BJ (cell line): Measurements from ENCODE around the gene TNNI2. TPM values are rescaled to one million over a fixed set of nuclear protein-coding genes. Genes with fewer than 3 reads are reported as not detected.

Experiments used
- CTCF ChIA-PET: fragments of 350-600 bp; formaldehyde crosslinking; extraction: SDS; loops from one replicate; lab custom pipeline; 2021; ENCODE audit warnings: antibody characterized with exemption, inconsistent platforms; lab: Yijun Ruan, JAX
- POLR2A ChIA-PET: fragments of 300-600 bp; sonication (Branson Sonifier 250); formaldehyde crosslinking; extraction: SDS; loops from one replicate; lab custom pipeline; 2021; ENCODE audit warnings: antibody characterized with exemption; lab: Charles Lee
- DNase-seq: peaks from one replicate; pipeline ENCODE4 v3.0.0-alpha.2; 2011; ENCODE audit warnings: low read depth
- H3K27me3 ChIP-seq: 2 replicates; pipeline ENCODE4 v1.6.0; 2011; ENCODE audit warnings: low read length; ENCODE audit not compliant: control insufficient read depth, insufficient read depth
- H3K36me3 ChIP-seq: 2 replicates; pipeline ENCODE4 v1.5.1; 2011; ENCODE audit warnings: low read length; ENCODE audit not compliant: control insufficient read depth, insufficient read depth
- H3K4me3 ChIP-seq: 2 replicates; pipeline ENCODE4 v1.5.1; 2011; ENCODE audit warnings: low read depth, mild to moderate bottlenecking, control low read depth, low read length
- polyA plus RNA-seq: library from polyadenylated mRNA; depleted of rRNA; stranded (reverse); fragments of >200 nt; gene quantifications from 2 replicates; pipeline ENCODE4 v1.2.3, GENCODE V29; 2011
- TF ChIP-seq, protein P1 (sequence below): IDR thresholded peaks from 2 replicates; pipeline ENCODE4 v1.5.1; 2011; ENCODE audit warnings: low read depth, mild to moderate bottlenecking, control low read depth, inconsistent platforms, low read length, moderate library complexity; ENCODE audit not compliant: insufficient read depth

TNNI2 gene
- polyA plus RNA-seq, 1 experiment = not detected

DNA sequence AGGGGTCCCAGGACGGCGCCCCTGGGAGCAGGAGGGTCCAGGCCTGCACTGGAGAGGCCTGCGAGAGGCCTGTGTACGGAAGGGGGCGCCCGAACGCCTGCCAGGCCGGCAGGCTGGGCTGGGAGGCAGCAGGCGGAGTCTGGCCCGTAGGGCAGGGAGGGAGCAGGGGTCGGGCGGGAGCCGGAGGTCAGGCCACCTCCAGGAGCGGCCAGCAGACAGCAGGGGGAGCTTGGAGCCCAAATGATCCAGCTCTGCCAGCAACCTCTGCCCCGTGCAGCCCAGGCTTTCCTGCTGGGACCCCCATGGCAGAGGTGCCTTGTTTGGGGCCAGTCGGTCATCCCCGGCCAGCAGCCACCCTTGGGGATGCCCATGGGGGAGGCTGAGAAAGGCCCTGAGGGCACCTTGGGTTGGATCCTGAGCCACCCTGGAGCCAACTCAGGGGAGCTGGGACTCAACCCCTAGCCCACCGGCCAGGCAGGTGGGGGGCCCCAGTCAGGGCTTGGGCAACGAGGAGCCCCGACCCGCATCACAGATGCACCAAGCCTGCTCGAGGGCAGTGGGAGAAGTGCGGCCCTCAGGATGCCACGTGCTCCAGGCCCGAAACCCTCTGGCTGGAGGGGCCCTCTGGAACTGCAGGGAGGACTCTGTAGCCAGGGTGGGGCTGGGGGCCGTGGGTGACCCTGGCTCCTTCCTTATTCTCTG lies 13.6 kb upstream of the TNNI2 start:
- Histone ChIP-seq H3K36me3 (no peaks in the 10 kb centered on the region), H3K27me3 (no peaks in the 10 kb centered on the region), H3K4me3 (no peak overlapping the region)
- ChIA-PET CTCF (interaction anchor here (13.1 kb wide), 1 partner anchor 133 kb away, joined by 510 read pairs; no protein-coding TSS in a partner anchor), POLR2A (no interaction called here)
- TF ChIP-seq, protein P1, sequence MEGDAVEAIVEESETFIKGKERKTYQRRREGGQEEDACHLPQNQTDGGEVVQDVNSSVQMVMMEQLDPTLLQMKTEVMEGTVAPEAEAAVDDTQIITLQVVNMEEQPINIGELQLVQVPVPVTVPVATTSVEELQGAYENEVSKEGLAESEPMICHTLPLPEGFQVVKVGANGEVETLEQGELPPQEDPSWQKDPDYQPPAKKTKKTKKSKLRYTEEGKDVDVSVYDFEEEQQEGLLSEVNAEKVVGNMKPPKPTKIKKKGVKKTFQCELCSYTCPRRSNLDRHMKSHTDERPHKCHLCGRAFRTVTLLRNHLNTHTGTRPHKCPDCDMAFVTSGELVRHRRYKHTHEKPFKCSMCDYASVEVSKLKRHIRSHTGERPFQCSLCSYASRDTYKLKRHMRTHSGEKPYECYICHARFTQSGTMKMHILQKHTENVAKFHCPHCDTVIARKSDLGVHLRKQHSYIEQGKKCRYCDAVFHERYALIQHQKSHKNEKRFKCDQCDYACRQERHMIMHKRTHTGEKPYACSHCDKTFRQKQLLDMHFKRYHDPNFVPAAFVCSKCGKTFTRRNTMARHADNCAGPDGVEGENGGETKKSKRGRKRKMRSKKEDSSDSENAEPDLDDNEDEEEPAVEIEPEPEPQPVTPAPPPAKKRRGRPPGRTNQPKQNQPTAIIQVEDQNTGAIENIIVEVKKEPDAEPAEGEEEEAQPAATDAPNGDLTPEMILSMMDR = no peak
- DNase-seq = no peak

DNA sequence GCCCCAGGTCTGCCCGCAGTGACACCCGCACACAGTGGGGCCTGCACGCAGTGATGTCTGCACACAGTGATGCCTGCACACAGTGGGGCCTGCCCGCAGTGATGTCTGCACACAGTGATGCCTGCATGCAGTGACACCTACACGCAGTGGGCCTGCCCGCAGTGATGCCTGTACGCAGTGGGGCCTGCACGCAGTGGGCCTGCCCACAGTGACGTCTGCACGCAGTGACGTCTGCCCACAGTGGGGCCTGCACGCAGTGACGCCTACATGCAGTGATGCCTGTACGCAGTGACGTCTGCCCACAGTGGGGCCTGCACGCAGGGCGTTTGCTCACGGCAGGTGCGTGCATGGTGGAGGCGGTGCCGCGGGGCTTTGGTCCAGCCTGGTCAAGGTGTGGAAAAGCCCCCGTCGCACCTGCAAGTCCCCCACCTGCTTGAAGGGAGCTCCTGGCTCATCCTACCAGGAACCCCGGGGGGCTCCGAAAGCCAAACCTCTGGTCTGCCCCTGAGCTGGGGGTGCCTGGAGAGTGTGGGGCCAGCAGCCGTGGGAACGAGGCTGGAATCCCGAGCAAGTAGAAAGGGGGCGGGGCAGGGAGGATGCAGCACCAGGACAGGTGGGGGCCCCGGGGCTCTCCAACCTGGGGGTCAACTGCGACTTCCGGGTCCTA lies 12.9 kb upstream of the TNNI2 start:
- H3K36me3 ChIP-seq = no peaks in the 10 kb centered on the region
- no peaks in the 10 kb centered on the region for H3K27me3 ChIP-seq
- ChIA-PET CTCF (interaction anchor here (1.2 to 13.1 kb wide), 2 partner anchors 134 to 176 kb away, joined by 4 to 510 read pairs; no protein-coding TSS in a partner anchor), POLR2A (no interaction called here)
- TF ChIP-seq, protein P1 = no peak
- DNase-seq = no peak
- no peak overlapping the region for H3K4me3 ChIP-seq

DNA sequence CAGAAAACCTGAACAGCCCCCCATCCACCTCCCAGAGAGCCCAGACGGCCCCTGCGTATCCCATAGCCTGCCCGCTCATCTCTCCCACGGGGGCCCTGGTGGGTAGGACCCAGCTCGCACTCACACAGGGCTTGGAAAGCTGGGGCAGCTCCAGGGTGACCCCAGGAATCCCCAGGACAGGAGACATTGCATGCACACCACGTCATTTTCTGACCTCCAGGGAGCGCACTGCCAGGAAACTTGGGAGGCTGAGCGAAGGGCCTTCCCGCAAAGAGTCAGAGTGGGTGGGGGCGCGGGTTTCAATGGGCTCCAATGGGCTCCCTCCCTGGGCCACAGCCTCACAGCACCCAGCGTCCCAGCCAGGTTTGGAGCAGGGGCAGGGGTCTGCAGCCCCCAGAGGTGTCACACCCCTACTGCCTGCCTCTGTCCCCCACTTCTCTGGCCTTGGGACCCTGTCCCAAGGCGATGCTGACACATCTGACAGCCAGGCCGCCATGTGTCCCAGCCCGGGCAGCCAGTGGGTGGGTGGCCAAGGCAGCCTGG lies 12.2 kb upstream of the TNNI2 start:
- Histone ChIP-seq H3K36me3 (no peaks in the 10 kb centered on the region), H3K4me3 (no peak overlapping the region), H3K27me3 (0 out of 2 replicates have a peak, but pooled peaks cover 2% of the 10 kb centered on the region)
- DNase-seq = no peak
- ChIA-PET POLR2A (no interaction called here), CTCF (interaction anchor here (0.6 to 13.1 kb wide), 3 partner anchors 125 to 175 kb away, joined by 3 to 510 read pairs (median 4); no protein-coding TSS in a partner anchor)
- TF ChIP-seq, protein P1 = 0 out of 2 replicates have a peak, but pooled peaks have one; percentile 18

DNA sequence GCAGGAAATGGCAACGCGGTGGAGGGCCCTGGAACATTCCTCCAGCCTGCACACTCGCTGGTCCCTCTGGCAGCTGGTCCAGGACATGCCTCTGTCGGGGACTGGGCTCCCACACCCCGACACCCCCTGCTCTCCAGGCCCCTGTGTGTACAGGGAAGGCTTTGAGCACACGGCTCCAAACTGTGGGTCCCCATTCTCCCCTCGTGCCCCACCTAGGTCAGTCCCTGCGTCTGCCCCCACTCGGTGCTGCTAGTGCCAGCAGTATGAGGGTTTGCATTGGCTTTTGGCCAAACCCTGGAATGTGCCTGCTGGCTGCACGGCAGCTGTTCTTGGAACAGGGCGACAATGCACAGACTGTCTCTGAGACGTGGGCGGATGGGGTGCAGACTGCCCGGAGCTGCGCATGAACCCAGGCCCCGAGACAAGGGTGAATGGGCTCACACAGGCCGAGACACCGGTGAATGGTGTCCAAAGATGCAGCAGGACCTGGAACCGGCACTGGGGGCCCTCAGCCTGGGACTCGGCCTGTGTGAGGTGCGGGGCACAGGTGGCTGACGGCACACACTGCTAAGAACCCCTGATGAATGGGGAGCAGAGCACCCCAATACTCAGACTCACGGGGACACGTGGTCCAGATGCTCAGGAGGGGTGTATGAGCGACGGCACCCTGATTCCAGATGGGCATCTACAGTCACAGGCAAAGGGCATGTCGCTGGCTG lies 11.5 kb upstream of the TNNI2 start:
- no peak for DNase-seq
- H3K36me3 ChIP-seq = no peaks in the 10 kb centered on the region
- TF ChIP-seq, protein P1 = peak; percentile 6; the same call in 1 of the 2 replicates
- H3K27me3 ChIP-seq = 0 out of 2 replicates have a peak, but pooled peaks cover 2% of the 10 kb centered on the region
- POLR2A ChIA-PET = no interaction called here
- CTCF ChIA-PET = interaction anchor here (0.6 to 13.1 kb wide), 6 partner anchors 55 to 175 kb away, joined by 3 to 510 read pairs (median 6); no protein-coding TSS in a partner anchor
- no peak overlapping the region for H3K4me3 ChIP-seq
